GM19239 (cell line): ENCODE data around the gene SAMM50.

Source experiments
- DNase-seq: peaks from one replicate; pipeline ENCODE4 v3.0.0; 2011; ENCODE audit warnings: low spot score; ENCODE audit not compliant: insufficient read length
- FAIRE-seq: peaks from 2 replicates; lab custom pipeline; 2011; peaks lifted over from hg19 to GRCh38; lab: Jason Lieb, UNC

SAMM50 gene

GRCh38 chr22:43955040-43955882 is at the start of gene SAMM50:
TSS of gene SAMM50 (plus strand) at chr22:43955442. CDS start at chr22:43955578, 136 bp downstream.
- FAIRE-seq (peak; percentile 99), DNase-seq (peak; percentile 93)

- no peak for DNase-seq
- FAIRE-seq: no peak
Observed at GRCh38 chr22:43905681-43906080, 49.6 kb upstream of the SAMM50 start.

GRCh38 chr22:43909708-43910107 is 45.5 kb upstream of the SAMM50 start:
- no peak for FAIRE-seq

GRCh38 chr22:43910178-43910695 is 45.0 kb upstream of the SAMM50 start:
- DNase-seq (no peak), FAIRE-seq (no peak)

More at GRCh38 chr22:43909708-43910107, 45.5 kb upstream of the SAMM50 start:
- no peak for DNase-seq

GRCh38 chr22:43911351-43911750 is 43.9 kb upstream of the SAMM50 start:
- no peak for FAIRE-seq
- DNase-seq: no peak

- no peak for FAIRE-seq
- DNase-seq: no peak
Observed at GRCh38 chr22:43917521-43917920, 37.7 kb upstream of the SAMM50 start.

GRCh38 chr22:43919106-43919973 is 35.9 kb upstream of the SAMM50 start:
- FAIRE-seq (no peak), DNase-seq (no peak)

GRCh38 chr22:43921370-43921769 is 33.9 kb upstream of the SAMM50 start:
- FAIRE-seq: no peak
- DNase-seq: no peak

- no peak for DNase-seq
Observed at GRCh38 chr22:43922123-43922522, 33.1 kb upstream of the SAMM50 start.

GRCh38 chr22:43923191-43923590 is 32.1 kb upstream of the SAMM50 start:
- DNase-seq (no peak), FAIRE-seq (no peak)

More at GRCh38 chr22:43922123-43922522, 33.1 kb upstream of the SAMM50 start:
- FAIRE-seq: no peak

- DNase-seq (peak; percentile 66), FAIRE-seq (no peak)
Observed at GRCh38 chr22:43923631-43924464, 31.4 kb upstream of the SAMM50 start, which contains the start of gene PNPLA3. TSS of gene PNPLA3 (plus strand) at chr22:43923805. CDS start at chr22:43923912, 107 bp downstream.

- no peak for FAIRE-seq
- no peak for DNase-seq
Observed at GRCh38 chr22:43924877-43925276, 30.4 kb upstream of the SAMM50 start.

GRCh38 chr22:43925433-43926348 is 29.6 kb upstream of the SAMM50 start:
- DNase-seq (no peak), FAIRE-seq (no peak)

GRCh38 chr22:43926349-43926710 is 28.9 kb upstream of the SAMM50 start:
- DNase-seq (no peak), FAIRE-seq (no peak)

GRCh38 chr22:43928468-43928867 is 26.8 kb upstream of the SAMM50 start:
- FAIRE-seq (no peak), DNase-seq (no peak)

GRCh38 chr22:43928908-43929307 is 26.3 kb upstream of the SAMM50 start:
- DNase-seq (no peak), FAIRE-seq (no peak)

- DNase-seq: no peak
- no peak for FAIRE-seq
Observed at GRCh38 chr22:43931771-43932170, 23.5 kb upstream of the SAMM50 start.

GRCh38 chr22:43941449-43941848 is 13.8 kb upstream of the SAMM50 start:
- DNase-seq: no peak
- FAIRE-seq: no peak
